Stimulated activated CD4-positive, alpha-beta T cell treated with anti-CD3 and anti-CD28 coated beads, Interleukin-4, amount 100 ng/mL, for 48 hours (primary cell): ENCODE results near the gene MATCAP1.

ENCODE experiments used
- DNase-seq, 2 donors: peaks; one replicate each; pipeline ENCODE4 v3.0.0-alpha.2; 2020; ENCODE audit warnings: low read depth in 2 of 2

The MATCAP1 gene

GRCh38 chr16:67191411-67191994 is 7.7 kb upstream of the MATCAP1 start:
- DNase-seq = no peak

- DNase-seq = no peak
These were observed 7.0 kb upstream of the MATCAP1 start for GRCh38 chr16:67190448-67191399.

GRCh38 chr16:67190041-67190440 is 6.3 kb upstream of the MATCAP1 start, which contains the start of gene EXOC3L1:
Gene EXOC3L1, minus strand, starts transcription at chr16:67190136. Its CDS starts 460 bp downstream, at chr16:67189676.
- no peak for DNase-seq

- no peak for DNase-seq
These were observed 5.0 kb upstream of the MATCAP1 start for GRCh38 chr16:67188798-67189197.

GRCh38 chr16:67188323-67188722 is 4.6 kb upstream of the MATCAP1 start:
- no peak for DNase-seq

- no peak for DNase-seq
These were observed 3.6 kb upstream of the MATCAP1 start for GRCh38 chr16:67187175-67187890.

GRCh38 chr16:67186550-67186950 is 2.8 kb upstream of the MATCAP1 start:
- DNase-seq = no peak

- no peak for DNase-seq
These were observed 1.9 kb upstream of the MATCAP1 start for GRCh38 chr16:67185651-67186134.

- DNase-seq = peak; percentile 82 to 87
These were observed 1.4 kb upstream of the MATCAP1 start for GRCh38 chr16:67184995-67185650.

- no peak for DNase-seq
These were observed 761 bp upstream of the MATCAP1 start for GRCh38 chr16:67184453-67184994.

GRCh38 chr16:67183284-67183626 is 508 bp downstream of the MATCAP1 start:
- DNase-seq = no peak

- DNase-seq = no peak
These were observed 1.5 kb downstream of the MATCAP1 start for GRCh38 chr16:67182288-67182687.

- no peak for DNase-seq
These were observed 2.4 kb downstream of the MATCAP1 start for GRCh38 chr16:67181346-67181745.

- DNase-seq = no peak
These were observed 3.6 kb downstream of the MATCAP1 start for GRCh38 chr16:67180166-67180565.

- DNase-seq = no peak
These were observed 4.2 kb downstream of the MATCAP1 start for GRCh38 chr16:67179421-67180080.

- DNase-seq = peak in 1 of 2 donors; percentile 37
These were observed 5.7 kb downstream of the MATCAP1 start for GRCh38 chr16:67177743-67178699.

GRCh38 chr16:67176662-67177061 is 7.1 kb downstream of the MATCAP1 start:
- DNase-seq = no peak

GRCh38 chr16:67174706-67175231 is 9.0 kb downstream of the MATCAP1 start:
- no peak for DNase-seq
